H1 (cell line): ENCODE results near the gene TMBIM1. TPM values are rescaled to one million over a fixed set of nuclear protein-coding genes. Genes with fewer than 3 reads are reported as not detected.

Experiments used
- FOSL1 ChIP-seq: IDR thresholded peaks from 2 replicates; pipeline ENCODE4 v1.6.1; 2011; ENCODE audit warnings: mild to moderate bottlenecking, low read depth, low read length, moderate library complexity; ENCODE audit not compliant: insufficient read depth
- POU5F1 ChIP-seq: IDR thresholded peaks from 2 replicates; pipeline ENCODE4 v1.6.1; 2011; ENCODE audit warnings: low read depth, mild to moderate bottlenecking, low read length, moderate library complexity
- SIN3A ChIP-seq, 2 experiments: IDR thresholded peaks in 1 of 2; conservative IDR thresholded peaks in 1 of 2; 2 replicates each; pipeline ENCODE4 v1.6.1; 2011 to 2012; ENCODE audit warnings: low read length in 2 of 2, improper control_type of control experiment in 1 of 2, low read depth in 1 of 2, mild to moderate bottlenecking in 1 of 2
- SIRT6 ChIP-seq: IDR thresholded peaks from one replicate; pipeline ENCODE4 v1.7.1; 2012; ENCODE audit warnings: low read length, inconsistent platforms
- polyA plus RNA-seq, 7 experiments: library from polyadenylated mRNA; depleted of rRNA in 3 of 7; stranded (reverse) in 5 of 7; unstranded in 2 of 7; fragments of >200 nt in 5 of 7; fragments of 200-250 nt in 2 of 7; gene quantifications; 1 replicate in 5 of 7; 2 replicates in 1 of 7; 4 replicates in 1 of 7; pipeline versions ENCODE4 v1.2.1 to v1.2.3, GENCODE V29; 2011 to 2013; ENCODE audit warnings: missing spikeins in 2 of 7, mixed read lengths in 2 of 7
- total RNA-seq: library from RNA; stranded (reverse); fragmentation: NEBNext Ultra II Directional; extraction: Animal tissue kit (Norgen Biotek cat#: 25700); gene quantifications from 2 replicates; pipeline ENCODE4 v1.2.1, GENCODE V29; 2021
- TF ChIP-seq, protein P1 (sequence below): IDR thresholded peaks from 2 replicates; pipeline ENCODE4 v1.6.1; 2012; ENCODE audit warnings: inconsistent platforms

Gene TMBIM1
- total and polyA plus RNA-seq, 2 of the 8 experiments (the other 6 are each of a cell fraction or from before 2014, with no cell fraction given): 22.1 to 36.8 TPM

DNA sequence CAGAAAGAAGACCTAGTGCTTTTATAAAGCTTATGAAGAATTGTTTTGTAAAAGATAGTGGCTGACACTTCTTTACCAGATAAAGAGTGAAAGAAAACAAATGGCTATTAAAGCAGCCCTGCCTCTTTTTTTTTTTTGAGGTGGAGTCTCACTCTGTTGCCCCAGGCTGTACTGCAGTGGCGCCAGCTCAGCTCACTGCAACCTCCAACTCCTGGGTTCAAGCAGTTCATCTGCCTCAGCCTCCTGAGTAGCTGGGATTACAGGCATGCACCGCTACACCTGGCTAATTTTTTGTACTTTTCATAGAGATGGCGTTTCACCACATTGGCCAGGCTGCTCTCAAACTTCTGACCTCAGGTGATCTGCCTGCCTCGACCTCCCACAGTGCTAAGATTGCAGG lies 62.5 kb downstream of the TMBIM1 start (continued):
- TF ChIP-seq FOSL1 (no peak), POU5F1 (no peak), SIN3A (conservative IDR thresholded peaks at IDR 0.05 in 1 of 2, IDR thresholded peaks at IDR 0.05 in 1 of 2; ENCODE audit: low read depth in 1 of 2, low read length in 2 of 2) (no peak), SIRT6 (no peak)
- TF ChIP-seq, protein P1, sequence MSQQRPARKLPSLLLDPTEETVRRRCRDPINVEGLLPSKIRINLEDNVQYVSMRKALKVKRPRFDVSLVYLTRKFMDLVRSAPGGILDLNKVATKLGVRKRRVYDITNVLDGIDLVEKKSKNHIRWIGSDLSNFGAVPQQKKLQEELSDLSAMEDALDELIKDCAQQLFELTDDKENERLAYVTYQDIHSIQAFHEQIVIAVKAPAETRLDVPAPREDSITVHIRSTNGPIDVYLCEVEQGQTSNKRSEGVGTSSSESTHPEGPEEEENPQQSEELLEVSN: no peak
- TF ChIP-seq, all 59 proteins: peak for 0
